Central memory CD4-positive, alpha-beta T cell (primary cell): ENCODE data around the gene PRKG1.
"Not testable (repeated sequence)": the region's sequence is repeated elsewhere in the genome, so short reads cannot be mapped to it uniquely, and the experiment has no call there.

Source experiments
- DNase-seq: peaks from one replicate; pipeline ENCODE4 v3.0.0; 2022

Gene PRKG1

DNA sequence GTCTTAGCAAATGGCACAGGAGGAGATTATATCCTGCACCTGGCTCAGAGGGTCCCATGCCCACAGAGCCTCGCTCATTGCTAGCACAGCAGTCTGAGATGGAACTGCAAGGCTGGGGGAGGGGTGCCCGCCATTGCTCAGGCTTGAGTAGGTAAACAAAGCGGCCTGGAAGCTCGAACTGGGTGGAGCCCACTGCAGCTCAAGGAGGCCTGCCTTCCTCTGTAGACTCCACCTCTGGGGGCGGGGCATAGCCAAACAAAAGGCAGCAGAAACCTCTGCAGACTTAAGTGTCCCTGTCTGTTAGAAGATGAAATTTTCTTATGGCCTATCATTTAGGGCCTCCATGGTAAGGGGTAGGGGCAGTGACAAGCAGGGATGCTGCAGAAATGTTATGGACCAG lies 207.1 kb downstream of the PRKG1 start:
- DNase-seq: not testable (repeated sequence)

DNA sequence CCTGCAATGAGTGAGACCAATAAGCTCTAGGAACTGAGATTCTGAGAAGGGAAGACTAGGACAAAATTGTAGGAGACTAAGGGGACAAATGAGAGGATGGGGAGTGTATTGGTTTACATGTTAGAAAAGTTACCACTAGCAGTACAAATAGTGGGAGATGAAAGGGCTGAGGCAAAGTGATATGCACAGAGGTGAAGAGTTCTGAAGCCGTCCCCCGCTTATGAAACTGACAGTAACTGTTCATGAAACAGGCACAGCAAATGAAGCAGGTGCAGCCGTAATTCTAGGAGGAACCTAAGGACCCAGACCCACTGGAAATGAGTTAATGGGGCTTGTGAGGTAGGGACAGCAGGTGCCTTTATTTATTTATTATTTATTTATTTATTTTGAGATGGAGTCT lies 211.3 kb downstream of the PRKG1 start:
- no peak for DNase-seq

DNA sequence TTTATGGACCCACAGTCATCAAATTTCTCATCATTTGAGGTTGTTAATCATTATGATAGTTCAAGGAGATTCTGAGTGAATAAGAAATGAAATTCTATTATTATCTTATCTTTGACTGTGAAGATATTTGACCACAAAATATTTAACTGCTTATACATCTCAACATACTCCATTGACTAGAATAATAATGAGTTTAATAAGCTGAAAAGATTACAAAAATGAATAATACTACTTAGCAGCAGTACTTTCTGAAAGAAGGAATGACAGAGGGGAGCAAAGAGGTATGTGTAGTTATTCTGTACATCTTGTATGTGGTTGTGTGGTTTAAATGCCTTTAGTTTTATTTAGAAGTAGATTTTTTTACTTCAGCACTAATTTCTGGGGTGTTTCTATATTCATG lies 214.2 kb downstream of the PRKG1 start:
- DNase-seq: no peak

DNA sequence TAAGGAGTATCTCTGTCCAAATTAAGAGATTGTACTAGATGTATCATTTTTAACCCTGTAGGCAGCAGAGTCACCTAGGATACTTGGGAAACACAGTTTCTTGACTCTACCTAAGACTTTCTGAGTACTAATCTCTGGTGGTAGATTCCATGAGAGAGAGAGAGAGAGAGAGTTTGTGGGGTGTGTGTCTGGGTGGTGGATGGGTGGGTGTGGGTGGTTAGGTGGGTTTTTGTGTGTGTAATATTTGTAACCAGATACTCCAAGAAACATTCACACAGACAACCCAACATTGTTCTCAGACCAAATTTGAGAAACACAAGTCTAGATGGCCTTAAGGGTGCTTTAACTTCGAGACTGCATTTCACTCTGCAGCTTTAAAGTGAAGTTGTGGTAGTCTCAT lies 215.2 kb downstream of the PRKG1 start:
- no peak for DNase-seq

DNA sequence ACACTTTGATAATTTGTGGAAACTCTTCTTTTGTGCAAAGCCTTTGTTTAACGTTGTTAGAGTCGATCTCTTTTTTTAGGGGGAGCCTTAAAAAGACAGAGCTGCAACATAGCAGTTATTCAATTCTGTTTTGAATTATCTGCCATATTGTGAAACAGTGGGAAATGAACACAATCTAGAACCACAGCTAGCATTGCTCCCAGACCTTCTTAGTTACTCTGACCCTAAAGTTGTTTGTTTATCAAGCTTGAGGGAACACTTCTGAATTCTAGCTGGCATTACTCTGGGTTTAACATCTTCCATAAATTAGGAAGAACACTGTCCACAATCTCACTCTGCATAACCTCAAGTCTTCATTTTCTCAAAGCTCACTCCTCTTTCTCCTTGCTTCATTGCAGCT lies 217.7 kb downstream of the PRKG1 start:
- no peak for DNase-seq

DNA sequence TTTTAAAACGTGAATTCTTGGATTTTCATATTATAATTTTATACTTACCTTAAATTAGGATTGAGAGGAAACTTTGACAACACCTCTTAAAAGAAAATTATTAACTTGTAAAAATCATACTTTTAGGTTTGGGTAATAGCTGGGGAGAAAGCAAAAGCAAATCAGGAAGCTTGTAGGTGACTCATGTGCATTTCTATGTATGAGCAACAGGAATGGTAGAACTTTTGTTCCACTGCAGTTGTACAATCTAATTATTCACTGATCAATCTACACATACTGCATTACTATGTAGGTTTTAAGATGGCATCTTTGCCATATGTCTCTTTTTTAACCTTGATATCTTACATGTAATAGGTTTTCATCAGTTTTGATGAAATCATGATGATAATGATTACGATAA lies 223.2 kb downstream of the PRKG1 start:
- no peak for DNase-seq

DNA sequence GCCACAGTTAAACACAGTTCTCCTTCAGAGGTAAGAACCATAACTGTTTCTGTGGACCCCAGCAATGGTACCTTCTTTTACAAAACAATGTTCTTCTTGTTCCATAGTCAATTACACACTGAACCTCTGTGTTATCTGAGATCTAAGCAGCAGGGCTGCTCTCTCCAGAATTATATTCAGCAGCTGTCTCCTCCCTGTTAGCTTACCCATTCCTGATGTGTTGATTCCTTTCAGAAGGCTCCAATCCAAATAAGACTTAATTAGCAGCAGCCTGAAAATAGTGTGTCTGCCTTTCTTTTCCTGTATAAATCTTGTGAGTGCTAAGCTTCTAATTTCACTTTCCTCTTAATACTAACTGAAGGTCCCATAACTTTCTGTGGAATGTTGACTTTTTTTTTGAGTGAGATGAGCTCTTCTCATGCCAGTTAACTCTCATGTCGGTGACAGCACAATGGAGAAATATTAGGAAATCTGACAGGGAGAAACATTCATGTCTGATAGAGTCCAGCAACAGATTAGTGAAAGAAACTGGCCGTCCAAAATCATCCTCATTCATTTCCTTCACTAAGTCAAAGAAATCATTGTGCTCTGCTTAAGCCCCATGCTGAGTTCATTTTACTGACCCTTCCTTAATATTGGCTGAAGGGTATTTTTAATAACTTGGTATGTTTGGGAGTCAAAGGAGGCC lies 226.5 kb downstream of the PRKG1 start:
- DNase-seq: no peak

DNA sequence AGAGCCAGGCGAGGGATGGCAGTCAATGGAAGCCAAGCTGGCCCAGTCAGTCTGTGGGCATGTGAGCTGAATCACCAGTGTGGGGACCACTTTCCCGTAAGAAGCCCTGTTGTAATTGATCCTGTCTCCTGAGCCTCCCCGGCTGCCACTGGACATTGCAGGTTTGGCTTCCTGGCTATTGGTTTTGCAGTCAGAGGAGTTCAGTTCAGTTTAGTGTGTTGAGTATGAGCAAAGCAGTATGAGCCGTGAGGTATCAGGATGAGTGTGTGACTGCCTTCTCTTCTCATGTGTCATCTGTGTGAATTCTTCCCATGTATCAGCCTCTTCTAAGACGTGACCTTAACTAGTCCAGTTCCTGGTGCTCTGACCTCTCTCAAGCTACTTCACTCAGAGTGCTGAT lies 227.4 kb downstream of the PRKG1 start:
- no peak for DNase-seq

DNA sequence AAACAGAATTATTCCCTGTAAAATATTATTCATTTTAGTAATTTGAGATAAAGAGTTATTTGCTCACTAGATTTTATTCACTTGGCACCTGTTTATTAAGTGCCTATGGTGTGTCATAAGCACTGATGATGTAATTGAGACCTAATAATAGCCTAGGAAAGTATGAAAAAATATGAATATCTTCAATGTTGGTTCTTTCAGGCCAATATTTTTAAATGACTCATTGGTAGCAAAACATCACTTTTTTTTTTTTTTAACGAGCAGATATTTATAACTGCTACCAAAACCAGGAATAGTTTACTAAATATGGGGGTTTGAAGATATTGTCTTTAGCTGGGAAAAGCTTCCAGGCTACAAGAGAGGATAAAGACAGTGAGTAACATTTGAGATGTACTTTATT lies 228.0 kb downstream of the PRKG1 start:
- DNase-seq: no peak

DNA sequence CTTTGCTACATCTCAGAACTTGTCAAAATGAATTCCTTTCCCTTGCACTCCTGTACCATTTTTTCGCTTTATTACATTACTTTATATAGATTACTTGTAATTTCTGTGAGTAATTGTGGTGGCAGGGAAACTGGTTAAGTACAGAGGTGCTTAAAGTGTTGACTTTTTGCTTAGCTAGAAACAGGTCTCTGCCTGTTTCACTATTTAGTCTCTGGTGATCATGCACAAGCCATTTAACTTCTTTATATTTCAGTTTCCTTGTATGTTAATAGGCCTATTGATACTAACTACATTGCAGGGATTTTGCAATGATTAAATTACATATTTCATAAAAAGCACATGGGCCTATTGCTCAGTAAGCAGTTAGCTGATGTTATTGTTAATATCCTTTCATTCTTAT lies 233.8 kb downstream of the PRKG1 start:
- no peak for DNase-seq

DNA sequence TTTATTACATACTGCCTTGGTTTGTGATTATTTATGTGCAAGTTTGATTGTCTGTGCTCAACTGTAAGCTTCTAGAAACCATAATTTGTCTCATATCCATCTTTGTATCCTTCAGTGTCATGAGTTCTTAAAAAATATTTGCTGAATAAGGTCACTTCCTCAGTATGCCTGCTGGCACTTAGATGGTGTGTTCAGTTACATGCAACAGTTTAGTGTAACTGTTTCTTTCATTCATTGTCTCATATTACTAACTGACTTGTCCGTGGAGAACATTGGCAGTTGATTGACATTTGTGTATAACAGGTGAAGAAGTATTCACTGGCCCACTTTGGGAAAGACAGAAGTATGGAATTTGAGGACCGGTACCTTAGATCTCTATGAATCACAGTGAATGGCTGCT lies 236.9 kb downstream of the PRKG1 start:
- no peak for DNase-seq

DNA sequence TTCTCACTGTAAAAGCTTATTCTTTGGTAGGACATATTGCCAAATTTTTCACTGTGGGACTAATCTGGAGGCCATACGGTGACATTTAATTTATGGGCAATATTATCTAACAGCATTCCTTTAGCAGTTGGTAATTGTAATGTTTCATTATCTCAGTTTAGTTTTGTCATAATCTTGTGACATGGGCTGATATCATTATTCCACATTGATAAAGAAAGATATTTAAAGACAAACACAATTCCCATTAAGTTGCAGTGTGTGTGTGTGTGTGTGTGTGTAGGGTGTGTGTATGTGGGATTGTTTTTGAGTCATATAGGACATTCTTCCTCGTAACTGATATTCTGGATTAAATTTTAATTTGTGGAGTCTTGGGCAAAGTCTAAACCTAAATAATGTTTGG lies 238.5 kb downstream of the PRKG1 start:
- no peak for DNase-seq

DNA sequence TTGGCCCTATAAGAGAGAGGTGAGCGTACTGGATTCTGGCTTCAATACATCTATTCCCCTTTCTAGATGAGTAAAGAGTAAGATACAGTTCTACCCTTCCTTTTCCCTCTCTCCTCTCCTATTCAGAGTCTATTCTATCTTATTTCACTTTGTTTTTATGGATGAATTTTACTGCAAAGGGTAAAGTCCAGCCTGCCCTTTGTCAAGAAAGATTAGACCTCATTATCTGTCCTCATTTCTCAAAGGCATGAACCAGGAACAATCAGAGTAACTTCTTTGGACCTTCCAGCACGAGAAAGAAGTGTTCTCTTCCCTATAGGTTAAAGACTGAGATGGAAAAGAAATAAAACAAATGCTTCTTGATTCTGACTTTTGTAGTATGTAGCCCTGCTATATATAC lies 239.0 kb downstream of the PRKG1 start:
- DNase-seq: no peak

DNA sequence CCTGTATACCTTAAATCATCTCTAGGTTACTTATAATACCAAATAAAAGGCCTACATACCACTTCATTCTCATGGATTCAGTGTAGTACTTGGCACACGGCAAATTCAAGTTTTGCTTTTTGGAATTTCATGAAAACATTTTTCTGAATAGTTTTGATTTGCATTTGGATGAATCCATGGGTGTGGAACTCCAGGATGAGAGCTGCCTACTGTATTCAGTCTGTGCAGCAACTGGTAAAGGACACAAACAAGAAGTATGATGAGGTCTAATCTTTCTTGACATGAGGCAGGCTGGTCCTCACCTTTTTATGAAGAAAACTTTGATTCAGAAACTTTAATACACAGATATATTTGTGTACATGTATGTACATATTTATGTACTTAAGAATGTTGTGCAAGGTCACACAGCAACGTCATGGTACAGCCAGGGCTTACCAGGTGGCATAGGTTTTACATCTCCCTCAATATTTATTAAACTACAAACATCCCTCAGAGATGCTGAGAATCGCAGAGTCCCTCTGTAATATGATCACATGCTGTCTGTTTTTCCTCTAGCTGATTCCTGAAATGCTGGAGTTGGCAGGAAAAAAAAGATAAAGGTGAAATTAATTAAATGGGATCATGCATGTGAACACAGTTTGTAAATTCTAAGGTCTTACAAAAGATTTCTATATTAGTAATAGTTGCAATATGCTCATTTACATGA lies 239.6 kb downstream of the PRKG1 start:
- no peak for DNase-seq

DNA sequence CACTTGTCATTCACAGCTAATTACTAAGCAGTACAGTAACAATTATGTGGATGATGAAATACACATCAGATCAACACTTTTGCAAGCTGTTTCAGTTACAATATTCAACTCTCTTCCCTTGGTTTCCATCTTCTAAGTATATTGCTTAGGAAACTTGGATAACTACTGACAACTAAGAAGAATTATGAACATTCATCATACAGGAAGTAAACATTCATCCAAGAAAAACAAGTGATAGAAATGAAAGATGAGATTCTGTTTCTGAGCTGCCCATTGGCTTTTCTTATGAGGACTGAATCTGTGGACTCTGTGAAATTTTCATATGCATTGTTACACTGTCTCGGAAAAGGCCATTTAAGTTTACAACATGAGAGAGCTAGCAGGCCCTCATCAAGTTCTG lies 240.2 kb downstream of the PRKG1 start:
- DNase-seq: no peak

DNA sequence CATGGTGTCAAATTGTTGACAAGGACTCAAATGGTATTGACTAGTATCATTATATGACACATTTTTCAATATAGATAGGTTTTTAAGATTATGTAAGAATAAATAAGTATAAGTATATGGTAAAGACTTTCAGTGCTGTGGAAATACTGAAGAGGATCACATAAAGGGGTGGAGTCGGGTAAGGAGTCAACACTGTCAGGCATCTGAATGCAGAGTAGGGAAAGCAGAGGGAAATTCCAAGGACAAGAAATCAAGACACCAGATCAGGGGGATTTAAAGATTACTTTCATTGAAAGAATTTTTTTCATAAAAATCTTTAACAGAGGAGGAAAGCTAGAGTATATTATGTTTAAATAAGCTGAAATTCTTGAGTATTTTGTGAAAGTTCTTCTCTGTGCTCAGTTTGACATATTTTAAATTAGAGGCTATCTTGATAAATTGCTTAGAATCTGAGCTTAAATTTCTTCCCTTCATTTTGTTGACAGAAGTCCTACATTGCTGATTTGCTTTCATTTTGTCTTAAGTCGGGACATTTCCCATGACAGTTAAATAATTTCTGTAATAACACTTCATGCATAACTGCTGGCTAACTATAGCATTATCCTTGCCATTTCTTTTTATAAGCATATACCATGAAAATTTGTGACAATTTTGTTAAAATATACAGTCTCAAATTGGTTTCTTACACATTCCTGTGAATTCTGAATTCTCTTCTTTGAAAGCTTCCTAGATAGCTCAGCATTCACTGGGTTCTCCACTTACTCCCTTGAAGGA lies 244.3 kb downstream of the PRKG1 start:
- DNase-seq: no peak

DNA sequence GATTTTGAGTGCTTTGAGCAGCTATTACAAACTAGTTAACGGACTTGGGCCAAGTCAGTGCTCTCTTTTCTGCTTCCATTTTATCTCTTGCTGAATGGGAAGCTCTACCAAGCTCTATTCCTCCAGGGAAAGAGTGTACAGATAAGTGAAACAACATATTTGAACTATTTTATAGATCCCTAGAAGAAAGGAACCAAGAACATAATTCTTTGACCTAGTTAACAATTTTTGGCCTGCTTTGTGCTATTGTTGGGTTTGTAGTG lies 244.8 kb downstream of the PRKG1 start:
- no peak for DNase-seq

DNA sequence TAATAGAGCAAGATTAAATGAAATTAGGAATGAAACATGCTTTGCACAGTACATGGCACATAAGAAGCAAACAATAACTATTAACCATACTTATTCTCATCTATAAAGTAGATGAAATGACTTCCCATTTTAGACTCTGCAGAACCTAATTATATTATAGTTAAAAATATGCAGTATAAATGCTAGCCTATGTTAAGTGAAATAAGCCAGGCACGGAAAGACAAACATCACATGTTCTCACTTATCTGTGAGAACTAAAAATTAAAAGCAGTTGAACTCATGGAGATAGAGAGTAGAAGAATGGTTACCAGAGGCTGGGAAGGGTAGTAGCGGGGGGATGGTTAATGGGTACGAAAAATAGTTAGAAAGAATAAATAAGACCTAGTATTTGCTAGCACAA lies 247.0 kb downstream of the PRKG1 start:
- DNase-seq: no peak

DNA sequence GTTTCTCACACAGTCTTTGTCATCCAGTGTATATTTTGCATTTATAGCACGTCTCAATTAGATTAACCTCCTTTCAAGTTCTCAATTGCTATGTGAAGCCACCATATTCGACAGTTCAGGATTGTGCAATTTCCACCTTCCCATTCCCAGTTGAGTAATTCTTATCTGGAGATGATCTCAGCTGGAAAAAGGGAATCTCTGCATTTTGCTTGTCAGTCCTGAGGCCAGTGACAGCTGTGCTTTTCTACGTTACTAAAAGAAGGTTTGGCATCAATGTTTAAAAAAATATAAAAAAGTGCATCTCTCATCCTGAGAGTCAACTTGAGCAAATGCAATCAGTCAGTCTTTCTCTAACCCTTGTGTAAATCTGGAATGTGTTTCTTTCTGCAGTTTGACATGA lies 247.7 kb downstream of the PRKG1 start:
- DNase-seq: no peak

DNA sequence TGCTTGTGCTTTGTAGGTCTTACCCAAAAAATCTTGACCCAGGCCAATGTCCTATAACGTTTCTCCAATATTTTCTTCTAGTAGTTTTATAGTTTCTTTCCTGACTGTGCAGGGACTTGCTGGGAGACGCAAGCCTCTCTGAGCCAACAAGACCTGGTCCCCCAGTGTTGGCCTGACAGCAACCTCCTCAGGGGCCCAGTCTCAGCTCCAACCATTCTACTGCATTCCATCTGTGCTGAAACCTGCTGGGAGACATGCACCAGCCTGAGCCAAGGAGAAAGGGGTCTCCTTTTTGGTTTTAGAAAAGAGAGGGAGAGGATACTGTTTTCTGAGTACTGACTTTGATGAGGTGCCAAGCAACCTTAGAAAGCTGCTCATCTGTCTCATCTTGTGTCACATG lies 251.4 kb downstream of the PRKG1 start:
- no peak for DNase-seq

DNA sequence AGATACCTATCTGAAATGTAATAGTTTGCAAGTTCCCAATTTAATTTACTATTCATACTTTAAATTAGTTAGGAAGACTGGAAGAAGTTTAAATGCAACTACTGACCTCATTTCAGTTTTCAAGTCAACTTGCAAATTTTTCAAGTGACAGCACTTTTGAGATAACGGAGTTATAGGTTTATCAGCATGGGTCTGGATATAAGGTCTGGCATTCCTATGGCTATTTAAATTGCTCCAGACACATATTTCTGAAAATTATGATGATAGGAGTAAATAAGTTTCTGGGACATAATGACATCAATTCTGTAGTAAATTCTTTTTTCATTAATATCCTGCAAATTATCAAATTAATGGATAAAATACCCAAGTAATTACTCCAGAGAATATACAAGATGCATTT lies 251.9 kb downstream of the PRKG1 start:
- DNase-seq: no peak

DNA sequence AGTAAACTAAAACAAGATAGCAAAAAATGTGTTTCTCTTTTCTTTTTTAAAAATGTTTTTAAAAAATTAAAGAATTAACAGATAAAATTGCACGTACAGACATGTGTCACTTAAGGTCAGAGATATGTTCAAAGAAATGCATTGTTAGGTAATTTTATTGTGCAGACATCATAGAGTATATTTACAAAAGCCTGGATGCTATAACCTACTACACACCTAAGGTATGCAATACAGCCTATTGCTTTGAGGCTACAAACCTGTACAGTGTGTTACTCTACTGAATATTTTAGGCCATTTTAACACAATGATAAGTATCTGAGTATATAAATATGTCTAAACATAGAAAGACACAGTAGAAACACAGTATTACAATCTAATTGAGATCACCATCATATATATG lies 253.1 kb downstream of the PRKG1 start:
- DNase-seq: no peak

DNA sequence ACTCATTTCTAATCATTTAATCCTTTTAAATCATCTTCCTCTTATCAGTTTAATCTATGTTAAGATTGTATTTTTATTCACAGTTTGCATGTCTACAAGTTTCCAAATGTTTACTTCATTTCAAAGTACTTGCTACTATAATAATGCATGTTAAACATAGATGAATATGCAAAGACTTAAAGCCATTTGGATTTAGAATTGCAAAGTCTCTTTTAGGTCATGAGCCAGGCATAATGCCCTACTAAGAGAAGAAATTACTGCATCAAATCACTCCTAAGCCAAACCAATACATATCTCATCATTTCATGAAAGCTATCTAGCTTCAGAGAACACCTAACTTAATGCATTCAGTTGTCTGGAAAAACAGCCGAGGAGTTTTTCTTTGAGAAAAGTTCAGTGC lies 266.1 kb downstream of the PRKG1 start:
- DNase-seq: no peak

DNA sequence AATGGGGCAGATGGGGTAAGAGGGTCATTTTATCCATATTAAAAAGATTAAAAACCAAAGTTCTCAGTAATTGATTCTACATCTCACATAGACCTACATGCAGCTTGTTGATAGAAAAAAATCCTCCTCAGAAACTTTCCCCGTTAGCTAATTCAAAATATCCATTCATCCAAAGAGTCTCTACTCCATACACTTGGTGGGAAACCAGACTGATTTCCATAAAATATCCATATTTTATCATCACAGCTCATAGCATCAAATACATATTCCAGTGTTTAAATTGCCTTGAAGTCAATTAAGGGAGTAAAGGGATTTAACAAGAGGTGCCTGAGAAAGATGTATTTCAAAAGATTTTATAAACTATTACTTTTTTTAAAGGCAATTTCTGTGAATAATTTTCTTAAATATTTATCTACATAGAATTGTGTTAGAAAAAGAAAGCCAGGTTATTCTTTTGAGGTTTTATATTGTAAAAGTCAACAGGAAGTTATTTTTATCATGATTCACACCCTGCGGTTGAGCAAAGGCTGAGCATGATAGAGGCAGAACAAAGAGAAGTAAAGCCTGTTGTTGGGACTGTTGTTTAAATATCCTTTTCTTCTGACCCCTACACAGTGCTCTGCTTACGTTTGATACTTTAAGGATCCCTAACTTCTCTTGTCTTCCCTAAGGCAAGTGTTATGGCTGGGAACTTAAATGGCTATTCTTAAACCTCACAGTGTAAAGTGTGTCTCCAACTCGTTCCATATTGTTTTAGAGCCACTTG lies 266.7 kb downstream of the PRKG1 start:
- no peak for DNase-seq
